OCI-LY3 (cell line): Measurements from ENCODE around the gene HSPBP1.

ENCODE experiments used
- EZH2phosphoT487 ChIP-seq: fragments of 200-600 bp; shearing (Covaris generic); IDR thresholded peaks from 2 replicates; pipeline ENCODE4 v1.6.1; 2018; ENCODE audit warnings: antibody characterized with exemption, mixed run types, low read depth
- TF ChIP-seq, protein P1 (sequence below): fragments of 200-600, 300-600 bp; sonication (generic); IDR thresholded peaks from 2 replicates; pipeline ENCODE4 v1.5.1; 2014; ENCODE audit warnings: antibody characterized with exemption, low read length, low read depth

DNA sequence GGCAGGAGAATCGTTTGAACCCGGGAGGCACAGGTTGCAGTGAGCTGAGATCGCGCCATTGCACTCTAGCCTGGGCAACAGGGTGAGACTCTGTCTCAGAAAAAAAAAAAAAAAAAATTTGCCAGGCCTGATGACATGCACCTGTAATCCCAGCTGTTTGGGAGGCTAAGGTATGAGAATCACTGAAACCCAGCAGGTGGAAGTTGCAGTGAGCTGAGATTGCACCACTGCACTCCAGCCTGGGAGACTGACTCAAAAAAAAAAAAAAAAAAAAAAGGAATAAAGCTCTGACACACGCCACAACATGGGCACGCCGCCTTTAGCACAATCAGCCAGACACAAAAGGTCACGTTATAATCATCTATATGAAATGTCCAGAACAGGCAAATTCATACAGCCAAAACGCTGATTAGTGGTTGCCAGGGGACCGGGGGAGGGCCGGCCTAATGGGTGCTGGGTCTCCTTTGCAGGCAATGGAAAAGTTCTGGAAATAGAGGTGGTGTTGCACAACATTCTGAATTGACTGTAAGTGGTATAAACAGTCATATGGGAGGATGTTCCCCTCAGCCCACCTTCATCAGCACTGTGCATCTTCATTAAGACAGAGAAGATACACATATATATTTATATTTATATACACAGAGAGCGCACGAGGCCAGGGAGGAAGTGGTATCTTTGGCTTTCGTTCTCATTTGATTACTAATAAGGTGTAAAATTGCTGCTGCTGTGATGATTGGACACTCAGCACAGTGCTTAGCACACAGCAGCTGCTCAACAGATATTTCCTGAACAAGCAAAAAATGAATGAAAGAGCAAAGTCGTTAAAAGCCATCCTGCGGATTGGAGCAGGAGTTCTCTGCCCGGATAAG is 3.8 kb downstream of the HSPBP1 start:
- TF ChIP-seq, protein P1, sequence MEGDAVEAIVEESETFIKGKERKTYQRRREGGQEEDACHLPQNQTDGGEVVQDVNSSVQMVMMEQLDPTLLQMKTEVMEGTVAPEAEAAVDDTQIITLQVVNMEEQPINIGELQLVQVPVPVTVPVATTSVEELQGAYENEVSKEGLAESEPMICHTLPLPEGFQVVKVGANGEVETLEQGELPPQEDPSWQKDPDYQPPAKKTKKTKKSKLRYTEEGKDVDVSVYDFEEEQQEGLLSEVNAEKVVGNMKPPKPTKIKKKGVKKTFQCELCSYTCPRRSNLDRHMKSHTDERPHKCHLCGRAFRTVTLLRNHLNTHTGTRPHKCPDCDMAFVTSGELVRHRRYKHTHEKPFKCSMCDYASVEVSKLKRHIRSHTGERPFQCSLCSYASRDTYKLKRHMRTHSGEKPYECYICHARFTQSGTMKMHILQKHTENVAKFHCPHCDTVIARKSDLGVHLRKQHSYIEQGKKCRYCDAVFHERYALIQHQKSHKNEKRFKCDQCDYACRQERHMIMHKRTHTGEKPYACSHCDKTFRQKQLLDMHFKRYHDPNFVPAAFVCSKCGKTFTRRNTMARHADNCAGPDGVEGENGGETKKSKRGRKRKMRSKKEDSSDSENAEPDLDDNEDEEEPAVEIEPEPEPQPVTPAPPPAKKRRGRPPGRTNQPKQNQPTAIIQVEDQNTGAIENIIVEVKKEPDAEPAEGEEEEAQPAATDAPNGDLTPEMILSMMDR: no peak
- no peak for TF ChIP-seq EZH2phosphoT487
